IPS DF 6.9 (cell line): ENCODE data around the gene CACNA1H.
"Not testable (repeated sequence)": the region's sequence is repeated elsewhere in the genome, so short reads cannot be mapped to it uniquely, and the experiment has no call there.

ENCODE experiments used
- DNase-seq: peaks from one replicate; pipeline ENCODE4 v3.0.0-alpha.2; 2013; ENCODE audit warnings: low read depth, low spot score
- H3K27ac ChIP-seq: one replicate; pipeline ENCODE4 v1.5.1; 2013; ENCODE audit warnings: low read length, control low read depth
- H3K27me3 ChIP-seq: 2 replicates; pipeline ENCODE4 v1.6.1; 2013; ENCODE audit warnings: mild to moderate bottlenecking, low read length; ENCODE audit not compliant: control insufficient read depth, insufficient read depth
- H3K36me3 ChIP-seq: 2 replicates; pipeline ENCODE4 v1.6.1; 2013; ENCODE audit warnings: low read length; ENCODE audit not compliant: control insufficient read depth, insufficient read depth
- H3K4me1 ChIP-seq: 2 replicates; pipeline ENCODE4 v1.6.1; 2013; ENCODE audit warnings: low read length; ENCODE audit not compliant: control insufficient read depth, insufficient read depth
- H3K4me3 ChIP-seq: 2 replicates; pipeline ENCODE4 v1.5.1; 2013; ENCODE audit warnings: mild to moderate bottlenecking, low read length
- H3K9me3 ChIP-seq: 2 replicates; pipeline ENCODE4 v1.6.1; 2013; ENCODE audit warnings: low read length, inconsistent platforms; ENCODE audit not compliant: control insufficient read depth, insufficient read depth
- WGBS: extraction: QIAGEN DNeasy Blood & Tissue Kit; methylation state at CpG from one replicate; pipeline ENCODE4 v1.1.7; 2013; ENCODE audit warnings: mixed read lengths, missing lambda C conversion rate; ENCODE audit not compliant: insufficient read length, insufficient coverage; 5-methylcytosine and 5-hydroxymethylcytosine counted together

CACNA1H gene

GRCh38 chr16:1255276-1256122, 102.6 kb downstream of the CACNA1H start, which contains the start of gene TPSD1:
Gene TPSD1 (plus strand): TSS chr16:1256069. CDS start chr16:1256281, 212 bp downstream.
- not testable (repeated sequence) for H3K27ac ChIP-seq, DNase-seq, H3K4me1 ChIP-seq, H3K27me3 ChIP-seq, H3K36me3 ChIP-seq, H3K9me3 ChIP-seq, H3K4me3 ChIP-seq
- no CpG with 5 or more reads among the region's 26 CpGs for WGBS

GRCh38 chr16:1256296-1256873, 103.5 kb downstream of the CACNA1H start:
- DNase-seq, H3K4me1 ChIP-seq, H3K4me3 ChIP-seq, H3K36me3 ChIP-seq, H3K27ac ChIP-seq, H3K9me3 ChIP-seq, H3K27me3 ChIP-seq: not testable (repeated sequence)
- no CpG with 5 or more reads among the region's 23 CpGs for WGBS

DNA sequence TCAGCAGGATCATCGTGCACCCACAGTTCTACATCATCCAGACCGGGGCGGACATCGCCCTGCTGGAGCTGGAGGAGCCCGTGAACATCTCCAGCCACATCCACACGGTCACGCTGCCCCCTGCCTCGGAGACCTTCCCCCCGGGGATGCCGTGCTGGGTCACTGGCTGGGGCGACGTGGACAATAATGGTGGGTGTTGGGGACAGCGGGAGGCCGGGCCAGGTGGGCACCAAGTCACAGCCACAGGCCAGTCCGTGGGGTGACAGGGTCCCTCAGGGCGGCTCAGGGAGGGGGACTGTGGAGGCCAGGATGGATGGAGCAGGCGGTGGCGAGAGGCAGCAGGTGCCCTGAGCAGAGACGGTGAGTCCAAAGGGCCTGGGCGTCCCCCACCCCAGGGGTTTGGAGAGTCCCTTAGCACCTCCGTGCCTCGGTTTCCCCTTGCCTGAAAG, 104.0 kb downstream of the CACNA1H start:
- WGBS, result no CpG with 5 or more reads among the region's 22 CpGs
- H3K27ac ChIP-seq, result no peak overlapping the region
- H3K4me1 ChIP-seq, result peaks cover 5% of the 10 kb centered on the region
- H3K27me3 ChIP-seq, result no peaks in the 10 kb centered on the region; the same call in 1 of the 2 replicates
- H3K9me3 ChIP-seq, result no peaks in the 10 kb centered on the region
- H3K36me3 ChIP-seq, result no peaks in the 10 kb centered on the region; the same call in 1 of the 2 replicates
- no peak for DNase-seq
- no peak overlapping the region for H3K4me3 ChIP-seq

DNA sequence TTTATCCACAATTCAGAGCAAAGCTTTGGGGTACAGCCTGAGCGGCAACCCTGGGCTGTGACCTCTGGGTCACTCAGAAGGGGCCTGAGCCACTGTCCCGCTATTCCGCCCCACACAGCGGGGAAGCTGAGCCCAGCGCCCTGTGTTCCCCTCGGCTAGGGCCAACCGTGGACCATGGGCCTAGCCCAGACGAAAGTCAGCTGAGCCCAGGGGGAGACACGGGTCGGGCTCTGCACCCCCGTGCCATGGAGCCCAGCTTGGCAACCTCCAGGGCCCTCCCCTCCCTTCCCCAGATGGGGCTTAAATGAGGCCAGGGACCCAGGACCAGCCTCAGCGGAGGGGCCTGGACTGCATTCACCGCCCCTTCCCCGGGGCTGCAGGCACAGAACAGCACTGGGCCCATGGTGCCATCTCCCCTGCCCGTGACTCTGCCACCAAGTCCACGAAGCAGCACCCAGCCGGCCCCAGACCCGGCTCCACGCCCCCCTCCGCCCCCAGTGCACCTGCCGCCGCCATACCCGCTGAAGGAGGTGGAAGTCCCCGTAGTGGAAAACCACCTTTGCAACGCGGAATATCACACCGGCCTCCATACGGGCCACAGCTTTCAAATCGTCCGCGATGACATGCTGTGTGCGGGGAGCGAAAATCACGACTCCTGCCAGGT, 104.8 kb downstream of the CACNA1H start:
- Histone ChIP-seq H3K4me1 (peaks cover 5% of the 10 kb centered on the region), H3K27ac (no peak overlapping the region), H3K27me3 (no peaks in the 10 kb centered on the region; the same call in 1 of the 2 replicates), H3K36me3 (no peaks in the 10 kb centered on the region; the same call in 1 of the 2 replicates), H3K4me3 (no peak overlapping the region), H3K9me3 (no peaks in the 10 kb centered on the region)
- no CpG with 5 or more reads among the region's 34 CpGs for WGBS
- no peak for DNase-seq

- Histone ChIP-seq H3K4me3 (no peak overlapping the region), H3K27me3 (no peaks in the 10 kb centered on the region; the same call in 1 of the 2 replicates), H3K36me3 (no peaks in the 10 kb centered on the region; the same call in 1 of the 2 replicates), H3K27ac (no peak overlapping the region), H3K9me3 (no peaks in the 10 kb centered on the region), H3K4me1 (peaks cover 5% of the 10 kb centered on the region)
- DNase-seq, result no peak
- WGBS, result no CpG with 5 or more reads among the region's 12 CpGs
Observed at GRCh38 chr16:1258225-1258600, 105.3 kb downstream of the CACNA1H start.

GRCh38 chr16:1258906-1259759, 106.2 kb downstream of the CACNA1H start:
- peak overlapping the region; percentile 5; the same call in 1 of the 2 replicates for H3K4me3 ChIP-seq
- no CpG with 5 or more reads among the region's 42 CpGs for WGBS
- H3K4me1 ChIP-seq, result peaks cover 5% of the 10 kb centered on the region
- no peaks in the 10 kb centered on the region for H3K9me3 ChIP-seq
- H3K36me3 ChIP-seq, result no peaks in the 10 kb centered on the region; the same call in 1 of the 2 replicates
- no peak overlapping the region for H3K27ac ChIP-seq
- no peak for DNase-seq
- H3K27me3 ChIP-seq, result no peaks in the 10 kb centered on the region; the same call in 1 of the 2 replicates

DNA sequence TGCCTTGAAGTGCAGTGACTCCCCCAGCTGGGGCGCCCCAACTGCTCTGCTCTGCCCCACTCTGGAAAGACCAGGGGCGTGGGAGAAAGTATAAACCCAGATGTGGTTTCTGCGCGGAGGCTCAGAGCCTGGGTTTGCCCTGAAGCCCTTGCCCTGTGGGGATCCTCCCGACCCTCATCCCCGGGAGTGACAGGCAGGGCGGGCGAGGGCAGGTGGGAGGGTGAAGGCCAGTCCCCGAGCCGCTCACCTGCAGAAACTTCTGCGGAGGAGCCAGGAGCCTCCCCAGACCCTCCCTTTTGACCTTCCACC, 106.8 kb downstream of the CACNA1H start:
- Histone ChIP-seq H3K27ac (no peak overlapping the region), H3K9me3 (no peaks in the 10 kb centered on the region), H3K4me3 (no peak overlapping the region), H3K4me1 (peaks cover 5% of the 10 kb centered on the region), H3K36me3 (no peaks in the 10 kb centered on the region; the same call in 1 of the 2 replicates), H3K27me3 (no peaks in the 10 kb centered on the region; the same call in 1 of the 2 replicates)
- no CpG with 5 or more reads among the region's 11 CpGs for WGBS
- no peak for DNase-seq

DNA sequence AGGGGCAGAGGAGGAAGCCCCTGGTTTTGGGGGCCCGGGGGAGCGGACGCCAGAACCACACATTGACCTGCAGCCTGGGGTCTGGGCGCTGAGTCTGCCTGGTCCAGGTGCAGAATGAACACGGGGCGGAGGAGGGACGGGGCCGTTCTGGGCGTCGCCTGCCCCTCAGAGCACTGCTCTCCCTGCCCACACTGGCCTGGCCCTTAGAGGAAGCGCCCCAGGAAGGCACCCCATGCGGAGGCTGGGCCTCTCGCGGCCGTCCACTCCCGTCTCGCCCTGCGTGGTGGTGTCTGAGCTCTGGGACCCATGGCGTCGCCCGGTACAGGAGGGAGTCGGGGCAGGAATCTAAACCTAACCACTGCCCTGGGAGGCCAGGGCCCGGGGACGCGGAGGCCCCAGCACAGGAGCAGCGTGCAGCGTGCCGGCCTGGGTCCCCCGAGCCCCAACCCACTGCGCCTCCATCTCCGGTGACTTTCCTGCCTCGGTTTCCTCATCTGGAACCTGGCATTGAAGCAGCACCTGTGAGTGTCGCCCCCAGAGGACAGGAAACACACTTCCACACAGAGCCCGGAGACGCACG, 107.3 kb downstream of the CACNA1H start:
- no peaks in the 10 kb centered on the region; the same call in 1 of the 2 replicates for H3K27me3 ChIP-seq
- H3K27ac ChIP-seq, result no peak overlapping the region
- H3K4me1 ChIP-seq, result peaks cover 7% of the 10 kb centered on the region
- DNase-seq, result no peak
- no peaks in the 10 kb centered on the region for H3K9me3 ChIP-seq
- no peaks in the 10 kb centered on the region; the same call in 1 of the 2 replicates for H3K36me3 ChIP-seq
- no peak overlapping the region for H3K4me3 ChIP-seq
- WGBS, result no CpG with 5 or more reads among the region's 36 CpGs

GRCh38 chr16:1261131-1261892, 108.4 kb downstream of the CACNA1H start:
- WGBS, result no CpG with 5 or more reads among the region's 47 CpGs
- Histone ChIP-seq H3K4me1 (peaks cover 7% of the 10 kb centered on the region), H3K27me3 (no peaks in the 10 kb centered on the region; the same call in 1 of the 2 replicates), H3K9me3 (no peaks in the 10 kb centered on the region), H3K27ac (no peak overlapping the region), H3K36me3 (no peaks in the 10 kb centered on the region; the same call in 1 of the 2 replicates), H3K4me3 (no peak overlapping the region)
- DNase-seq, result no peak
